GM19397 (cell line): Measurements from ENCODE around the gene FAM53B.
A peak's percentile ranks its signal among the peaks of the same experiment; 100 is the strongest.

ENCODE experiments used
- ATAC-seq: cut with Tn5 transposase; IDR thresholded peaks from one replicate; pipeline ENCODE4 v1.9.1; 2021; ENCODE audit warnings: mild to moderate bottlenecking, moderate library complexity; ENCODE audit not compliant: unreplicated experiment

Gene FAM53B

GRCh38 chr10:124639206-124639605, 105.0 kb downstream of the FAM53B start:
- no peak for ATAC-seq

GRCh38 chr10:124637746-124638145, 106.4 kb downstream of the FAM53B start:
- ATAC-seq, result no peak

GRCh38 chr10:124637091-124637700, 107.0 kb downstream of the FAM53B start:
- ATAC-seq, result no peak

- no peak for ATAC-seq
Measured at GRCh38 chr10:124636271-124636995, 107.7 kb downstream of the FAM53B start.

GRCh38 chr10:124632566-124632965, 111.6 kb downstream of the FAM53B start:
- ATAC-seq, result no peak

- no peak for ATAC-seq
Measured at GRCh38 chr10:124632064-124632531, 112.1 kb downstream of the FAM53B start.

- no peak for ATAC-seq
Measured at GRCh38 chr10:124630551-124630950, 113.6 kb downstream of the FAM53B start.

GRCh38 chr10:124629842-124630241, 114.3 kb downstream of the FAM53B start:
- no peak for ATAC-seq

- no peak for ATAC-seq
Measured at GRCh38 chr10:124629415-124629814, 114.8 kb downstream of the FAM53B start.

GRCh38 chr10:124628676-124629021, 115.5 kb downstream of the FAM53B start:
- ATAC-seq, result no peak

GRCh38 chr10:124627866-124628675, 116.1 kb downstream of the FAM53B start:
- no peak for ATAC-seq

- peak; percentile 62 for ATAC-seq
Measured at GRCh38 chr10:124626759-124627380, 117.3 kb downstream of the FAM53B start.

GRCh38 chr10:124625831-124626238, 118.3 kb downstream of the FAM53B start:
- no peak for ATAC-seq

- ATAC-seq, result no peak
Measured at GRCh38 chr10:124624895-124625294, 119.3 kb downstream of the FAM53B start.

- no peak for ATAC-seq
Measured at GRCh38 chr10:124624466-124624865, 119.7 kb downstream of the FAM53B start.

- ATAC-seq, result no peak
Measured at GRCh38 chr10:124624006-124624405, 120.2 kb downstream of the FAM53B start.

GRCh38 chr10:124622866-124623536, 121.2 kb downstream of the FAM53B start:
- no peak for ATAC-seq

- ATAC-seq, result no peak
Measured at GRCh38 chr10:124622158-124622557, 122.0 kb downstream of the FAM53B start.

- ATAC-seq, result no peak
Measured at GRCh38 chr10:124621637-124622036, 122.5 kb downstream of the FAM53B start.

GRCh38 chr10:124619802-124620490, 124.2 kb downstream of the FAM53B start:
- ATAC-seq, result no peak
